Liver (tissue), 3 donors: ENCODE results near the gene ATP2B2.

ENCODE experiments used
- CTCF ChIP-seq: fragments of 150-350 bp; IDR thresholded peaks from 2 replicates; pipeline ENCODE4 v1.5.1; 2017; ENCODE audit warnings: improper control_type of control experiment, low read depth, low read length; ENCODE audit not compliant: missing input control
- HNF4G ChIP-seq: IDR thresholded peaks from 2 replicates; pipeline ENCODE4 v1.6.1; 2016; ENCODE audit warnings: antibody characterized with exemption
- MAX ChIP-seq: IDR thresholded peaks from 2 replicates; pipeline ENCODE4 v1.6.1; 2016; ENCODE audit warnings: antibody characterized with exemption
- RAD21 ChIP-seq, 2 donors: IDR thresholded peaks; 2 replicates each; pipeline ENCODE4 v1.6.1; 2016; ENCODE audit warnings: antibody characterized with exemption in 2 of 2, mild to moderate bottlenecking in 2 of 2
- REST ChIP-seq: IDR thresholded peaks from 2 replicates; pipeline ENCODE4 v1.6.1; 2016; ENCODE audit warnings: antibody characterized with exemption, mild to moderate bottlenecking
- RXRA ChIP-seq, 2 donors: IDR thresholded peaks; 2 replicates each; pipeline ENCODE4 v1.6.1; 2017 to 2018; ENCODE audit warnings: antibody characterized with exemption in 2 of 2, mild to moderate bottlenecking in 1 of 2
- SP1 ChIP-seq: IDR thresholded peaks from 2 replicates; pipeline ENCODE4 v1.6.1; 2018; ENCODE audit warnings: antibody characterized with exemption, mild to moderate bottlenecking
- TAF1 ChIP-seq: conservative IDR thresholded peaks from 2 replicates; pipeline ENCODE4 v1.6.1; 2016; ENCODE audit warnings: antibody characterized with exemption, mild to moderate bottlenecking
- YY1 ChIP-seq: IDR thresholded peaks from 2 replicates; pipeline ENCODE4 v1.6.1; 2016; ENCODE audit warnings: antibody characterized with exemption, mild to moderate bottlenecking
- donor health status: healthy.
- donor health status: healthy.

- TF ChIP-seq CTCF: no peak
- TF ChIP-seq REST: no peak
- no peak for TF ChIP-seq TAF1
- no peak for TF ChIP-seq YY1
- no peak for TF ChIP-seq HNF4G
- TF ChIP-seq RAD21 (IDR thresholded peaks at IDR 0.05): no peak
- TF ChIP-seq SP1: no peak
- no peak for TF ChIP-seq MAX
- no peak for TF ChIP-seq RXRA (IDR thresholded peaks at IDR 0.05)
Observed at GRCh38 chr3:10315101-10315500, 190.3 kb downstream of the ATP2B2 start.
